ENCODE data around the gene FLRT1. TPM values are rescaled to one million over a fixed set of nuclear protein-coding genes. Genes with fewer than 3 reads are reported as not detected.

The FLRT1 gene
- total and polyA plus RNA-seq, 2 experiments from 2014 or later, result 0.76 to 1.1 TPM

GRCh38 chr11:64021757-64022093 lies 14.0 kb upstream of the FLRT1 start:
- H3K27ac Mint-ChIP-seq, result no peak overlapping the region
- ATAC-seq, result peak; percentile 8
- peak; percentile 60 for DNase-seq (ENCODE audit: low spot score)

More at GRCh38 chr11:64021757-64022093, 14.0 kb upstream of the FLRT1 start:
- no peaks in the 10 kb centered on the region for H3K9me2 ChIP-seq (ENCODE audit: insufficient read depth)
- H2AFZ ChIP-seq, result no peak overlapping the region
- H3F3A ChIP-seq (replicated peaks; ENCODE audit: low read depth), result peaks cover 25% of the 10 kb centered on the region
- Mint-ChIP-seq H3K4me1 (peaks cover 54% of the 10 kb centered on the region), H3K27me3 (ENCODE audit: insufficient read depth, low read depth, poor library complexity) (peaks cover 46% of the 10 kb centered on the region), H3K9me3 (no peaks in the 10 kb centered on the region), H3K4me3 (peak overlapping the region; percentile 42; the same call in 1 of the 3 replicates), H3K36me3 (ENCODE audit: low read depth) (peaks cover 3% of the 10 kb centered on the region; the same call in 1 of the 3 replicates)
- no peak for TF ChIP-seq NANOG (IDR thresholded peaks at IDR 0.05; ENCODE audit: borderline replicate concordance)
- TF ChIP-seq STAT1 (IDR thresholded peaks at IDR 0.05; ENCODE audit: unreplicated experiment), result no peak
- no peak for TF ChIP-seq ETS1 (IDR thresholded peaks at IDR 0.05)
- TF ChIP-seq JUNB (IDR thresholded peaks at IDR 0.05; ENCODE audit: unreplicated experiment), result no peak
- no peak for TF ChIP-seq REST (IDR thresholded peaks at IDR 0.05; ENCODE audit: unreplicated experiment)
- no peak for TF ChIP-seq CREB1 (CRISPR knock-in tag; IDR thresholded peaks at IDR 0.05; ENCODE audit: low read depth)
- no peak for TF ChIP-seq POLR2AphosphoS5 (IDR thresholded peaks at IDR 0.05; ENCODE audit: low read depth)
- no peak for TF ChIP-seq EZH2phosphoT487 (IDR thresholded peaks at IDR 0.05; ENCODE audit: unreplicated experiment)
- TF ChIP-seq CTCF (conservative IDR thresholded peaks at IDR 0.05; ENCODE audit: low read depth in 2 of 2), result no peak
- H3K27ac ChIP-seq (ENCODE audit: low read depth), result no peak overlapping the region
- peaks cover 21% of the 10 kb centered on the region for H3K27me3 ChIP-seq (ENCODE audit: insufficient read depth)
- no peaks in the 10 kb centered on the region for H3K79me2 ChIP-seq (replicated peaks; ENCODE audit: insufficient read depth)
- H3K4me1 ChIP-seq (ENCODE audit: insufficient read depth), result peaks cover 54% of the 10 kb centered on the region
- H4K20me1 ChIP-seq (replicated peaks; ENCODE audit: insufficient read depth), result no peaks in the 10 kb centered on the region
- no peaks in the 10 kb centered on the region for H3K36me3 ChIP-seq (ENCODE audit: insufficient read depth)
- H3K4me2 ChIP-seq, result peak overlapping the region; percentile 75
- H3K4me3 ChIP-seq, result 0 out of 2 replicates have a peak overlapping the region, but pooled peaks have one; percentile 36
